PFSK-1 (cell line): Measurements from ENCODE around the gene FGF14.

Experiments
- FOXP2 ChIP-seq: optimal IDR thresholded peaks from 2 replicates; pipeline ENCODE3; 2011; ENCODE audit warnings: borderline replicate concordance, control low read depth, inconsistent platforms; ENCODE audit not compliant: insufficient read depth; ENCODE audit errors: extremely low read length, extremely low read depth
- POLR2AphosphoS5 ChIP-seq: IDR thresholded peaks from 2 replicates; pipeline ENCODE4 v1.6.1; 2012; ENCODE audit warnings: low read depth, mild to moderate bottlenecking, control low read depth, low read length, moderate library complexity
- REST ChIP-seq, 2 experiments: IDR thresholded peaks; 2 replicates each; pipeline versions ENCODE4 v1.6.1 to v1.8.0; 2011 to 2012; ENCODE audit warnings: low read depth in 2 of 2, low read length in 2 of 2, control low read depth in 1 of 2, inconsistent platforms in 1 of 2, mild to moderate bottlenecking in 1 of 2, moderate library complexity in 1 of 2; ENCODE audit not compliant: insufficient read depth in 1 of 2
- SIN3A ChIP-seq: IDR thresholded peaks from 2 replicates; pipeline ENCODE4 v1.6.1; 2012; ENCODE audit warnings: mild to moderate bottlenecking, low read length, moderate library complexity, borderline replicate concordance; ENCODE audit not compliant: insufficient read depth
- TAF1 ChIP-seq: IDR thresholded peaks from 2 replicates; pipeline ENCODE4 v1.6.1; 2012; ENCODE audit warnings: low read length, control low read depth, borderline replicate concordance; ENCODE audit not compliant: insufficient read depth

The FGF14 gene

GRCh38 chr13:102198418-102199311 lies 203.2 kb downstream of the FGF14 start:
- no peak for TF ChIP-seq SIN3A

- TF ChIP-seq POLR2AphosphoS5 = no peak
- TF ChIP-seq TAF1 = no peak
- TF ChIP-seq SIN3A = no peak
Observed at GRCh38 chr13:102197193-102197592, 204.7 kb downstream of the FGF14 start.

- TF ChIP-seq SIN3A = no peak
- TF ChIP-seq REST (IDR thresholded peaks at IDR 0.05; ENCODE audit: insufficient read depth in 1 of 2, low read depth in 2 of 2, low read length in 2 of 2) = no peak
- no peak for TF ChIP-seq TAF1
- no peak for TF ChIP-seq FOXP2
- no peak for TF ChIP-seq POLR2AphosphoS5
Observed at GRCh38 chr13:102195566-102196462, 206.0 kb downstream of the FGF14 start.

- TF ChIP-seq SIN3A (no peak), REST (IDR thresholded peaks at IDR 0.05; ENCODE audit: insufficient read depth in 1 of 2, low read depth in 2 of 2, low read length in 2 of 2) (no peak), POLR2AphosphoS5 (no peak), TAF1 (no peak)
Observed at GRCh38 chr13:102192858-102193257, 209.0 kb downstream of the FGF14 start.

GRCh38 chr13:102191951-102192502 lies 209.8 kb downstream of the FGF14 start:
- no peak for TF ChIP-seq POLR2AphosphoS5
- TF ChIP-seq REST (IDR thresholded peaks at IDR 0.05; ENCODE audit: insufficient read depth in 1 of 2, low read depth in 2 of 2, low read length in 2 of 2) = no peak
- no peak for TF ChIP-seq TAF1
- no peak for TF ChIP-seq SIN3A
- TF ChIP-seq FOXP2 = no peak

- TF ChIP-seq TAF1 (no peak), FOXP2 (no peak), SIN3A (no peak), POLR2AphosphoS5 (no peak), REST (IDR thresholded peaks at IDR 0.05; ENCODE audit: insufficient read depth in 1 of 2, low read depth in 2 of 2, low read length in 2 of 2) (no peak)
Observed at GRCh38 chr13:102190930-102191329, 210.9 kb downstream of the FGF14 start.
